Osteoblast (primary cell): Measurements from ENCODE around the gene UBTD1. TPM values are rescaled to one million over a fixed set of nuclear protein-coding genes. Genes with fewer than 3 reads are reported as not detected.
A peak's percentile ranks its signal among the peaks of the same experiment; 100 is the strongest.
"Not testable (repeated sequence)": the region's sequence is repeated elsewhere in the genome, so short reads cannot be mapped to it uniquely, and the experiment has no call there.

Experiments
- DNase-seq: peaks from one replicate; pipeline ENCODE4 v3.0.0; 2011; ENCODE audit warnings: low spot score, mixed read lengths; ENCODE audit not compliant: insufficient read length; ENCODE audit errors: missing footprints
- H2AFZ ChIP-seq: 2 replicates; pipeline ENCODE4 v1.6.0; 2011; ENCODE audit warnings: mild to moderate bottlenecking, low read length
- H3K27ac ChIP-seq: 2 replicates; pipeline ENCODE4 v1.5.1; 2011; ENCODE audit warnings: mild to moderate bottlenecking, low read depth, low read length, moderate library complexity
- H3K27me3 ChIP-seq: 2 replicates; pipeline ENCODE4 v1.6.0; 2012; ENCODE audit warnings: mild to moderate bottlenecking, control low read depth, inconsistent platforms, low read length, moderate library complexity; ENCODE audit not compliant: insufficient read depth
- H3K36me3 ChIP-seq: 2 replicates; pipeline ENCODE4 v1.5.1; 2011; ENCODE audit warnings: mild to moderate bottlenecking, low read length, control low read depth, moderate library complexity; ENCODE audit not compliant: insufficient read depth
- H3K4me1 ChIP-seq: 2 replicates; pipeline ENCODE4 v1.5.1; 2011; ENCODE audit warnings: mild to moderate bottlenecking, low read length, control low read depth, moderate library complexity; ENCODE audit not compliant: insufficient read depth
- H3K4me2 ChIP-seq: 2 replicates; pipeline ENCODE4 v1.6.0; 2011; ENCODE audit warnings: mild to moderate bottlenecking, low read length; ENCODE audit not compliant: insufficient read depth
- H3K4me3 ChIP-seq: fragments of 200-600 bp; sonication (generic); 3 replicates; pipeline ENCODE4 v1.5.1; 2012; ENCODE audit warnings: mild to moderate bottlenecking, low read length, inconsistent platforms; ENCODE audit not compliant: insufficient read depth
- H3K79me2 ChIP-seq: 2 replicates; pipeline ENCODE4 v1.6.0; 2012; ENCODE audit warnings: mild to moderate bottlenecking, low read length, control low read depth, inconsistent platforms; ENCODE audit not compliant: insufficient read depth
- H3K9me3 ChIP-seq: 2 replicates; pipeline ENCODE4 v1.5.1; 2011; ENCODE audit warnings: low read depth, low read length, control low read depth
- H4K20me1 ChIP-seq: 2 replicates; pipeline ENCODE4 v1.6.0; 2012; ENCODE audit warnings: mild to moderate bottlenecking, low read length, control low read depth; ENCODE audit not compliant: insufficient read depth
- CTCF ChIP-seq: IDR thresholded peaks from 2 replicates; pipeline ENCODE4 v1.5.1; 2011; ENCODE audit warnings: mild to moderate bottlenecking, low read depth, low read length, moderate library complexity; ENCODE audit errors: extremely low read depth
- total RNA-seq: library from RNA; depleted of rRNA; stranded (reverse); fragments of >200 nt; gene quantifications from 2 replicates; pipeline ENCODE4 v1.2.3, GENCODE V29; 2012

The UBTD1 gene
- total RNA-seq, 1 donor, result 29.0 TPM

- H3K4me3 ChIP-seq, result no peak overlapping the region
- peaks cover 9% of the 10 kb centered on the region for H4K20me1 ChIP-seq
- peaks cover 4% of the 10 kb centered on the region for H3K4me1 ChIP-seq
- no peaks in the 10 kb centered on the region for H3K27me3 ChIP-seq
- H3K36me3 ChIP-seq, result peaks cover 93% of the 10 kb centered on the region
- no peak for TF ChIP-seq CTCF
- no peak for DNase-seq
- peaks cover 3% of the 10 kb centered on the region for H3K79me2 ChIP-seq
- no peaks in the 10 kb centered on the region for H3K9me3 ChIP-seq
- no peak overlapping the region for H3K27ac ChIP-seq
- no peak overlapping the region for H3K4me2 ChIP-seq
- H2AFZ ChIP-seq, result no peak overlapping the region
Observed at GRCh38 chr10:97465982-97466381, 32.7 kb upstream of the UBTD1 start.

GRCh38 chr10:97466755-97467154 lies 32.0 kb upstream of the UBTD1 start:
- H3K36me3 ChIP-seq, result peaks cover 93% of the 10 kb centered on the region
- TF ChIP-seq CTCF, result no peak
- H4K20me1 ChIP-seq, result peaks cover 8% of the 10 kb centered on the region
- H3K9me3 ChIP-seq, result no peaks in the 10 kb centered on the region
- no peaks in the 10 kb centered on the region for H3K27me3 ChIP-seq
- no peak overlapping the region for H3K4me3 ChIP-seq
- peak; percentile 54 for DNase-seq
- peaks cover 4% of the 10 kb centered on the region for H3K79me2 ChIP-seq
- H2AFZ ChIP-seq, result no peak overlapping the region
- no peak overlapping the region for H3K4me2 ChIP-seq
- no peak overlapping the region for H3K27ac ChIP-seq
- peaks cover 4% of the 10 kb centered on the region for H3K4me1 ChIP-seq

GRCh38 chr10:97468162-97468561 lies 30.6 kb upstream of the UBTD1 start:
- no peak overlapping the region for H2AFZ ChIP-seq
- no peak for DNase-seq
- peaks cover 4% of the 10 kb centered on the region for H3K4me1 ChIP-seq
- no peaks in the 10 kb centered on the region for H3K9me3 ChIP-seq
- peaks cover 93% of the 10 kb centered on the region for H3K36me3 ChIP-seq
- H3K4me3 ChIP-seq, result no peak overlapping the region
- peaks cover 8% of the 10 kb centered on the region for H4K20me1 ChIP-seq
- no peak for TF ChIP-seq CTCF
- no peak overlapping the region for H3K4me2 ChIP-seq
- H3K27me3 ChIP-seq, result no peaks in the 10 kb centered on the region
- H3K79me2 ChIP-seq, result peaks cover 2% of the 10 kb centered on the region
- H3K27ac ChIP-seq, result no peak overlapping the region

GRCh38 chr10:97468781-97469180 lies 29.9 kb upstream of the UBTD1 start:
- not testable (repeated sequence) for H3K4me3 ChIP-seq, H2AFZ ChIP-seq, H3K4me1 ChIP-seq, H3K27me3 ChIP-seq, H3K27ac ChIP-seq, H3K79me2 ChIP-seq, H3K9me3 ChIP-seq, H4K20me1 ChIP-seq, DNase-seq, H3K4me2 ChIP-seq
- peaks cover 93% of the 10 kb centered on the region for H3K36me3 ChIP-seq

- H3K79me2 ChIP-seq, result peaks cover 12% of the 10 kb centered on the region
- no peaks in the 10 kb centered on the region for H3K9me3 ChIP-seq
- H2AFZ ChIP-seq, result no peak overlapping the region
- H3K27ac ChIP-seq, result no peak overlapping the region
- H4K20me1 ChIP-seq, result peaks cover 8% of the 10 kb centered on the region
- H3K4me3 ChIP-seq, result no peak overlapping the region
- H3K4me1 ChIP-seq, result peaks cover 15% of the 10 kb centered on the region
- peaks cover 84% of the 10 kb centered on the region for H3K36me3 ChIP-seq
- no peak for TF ChIP-seq CTCF
- no peaks in the 10 kb centered on the region for H3K27me3 ChIP-seq
- DNase-seq, result no peak
- H3K4me2 ChIP-seq, result no peak overlapping the region
Observed at GRCh38 chr10:97474918-97475317, 23.8 kb upstream of the UBTD1 start.
